ENCODE results near the gene MRGPRD.

MRGPRD gene

GRCh38 chr11:69010964-69011623 is 30.3 kb upstream of the MRGPRD start:
- TF ChIP-seq POLR2AphosphoS5 (IDR thresholded peaks at IDR 0.05; ENCODE audit: low read depth, low read length) (no peak), REST (IDR thresholded peaks at IDR 0.05; ENCODE audit: insufficient read depth in 1 of 2, low read depth in 2 of 2, low read length in 2 of 2) (no peak), SIN3A (IDR thresholded peaks at IDR 0.05; ENCODE audit: borderline replicate concordance, insufficient read depth, low read length) (no peak), TAF1 (IDR thresholded peaks at IDR 0.05; ENCODE audit: borderline replicate concordance, insufficient read depth, low read length) (no peak)

- TF ChIP-seq POLR2AphosphoS5 (IDR thresholded peaks at IDR 0.05; ENCODE audit: low read depth, low read length): no peak
- TF ChIP-seq TAF1 (IDR thresholded peaks at IDR 0.05; ENCODE audit: borderline replicate concordance, insufficient read depth, low read length): no peak
- TF ChIP-seq FOXP2 (optimal IDR thresholded peaks at IDR 0.05; ENCODE audit: borderline replicate concordance, extremely low read depth, extremely low read length, insufficient read depth): no peak
- no peak for TF ChIP-seq SIN3A (IDR thresholded peaks at IDR 0.05; ENCODE audit: borderline replicate concordance, insufficient read depth, low read length)
- no peak for TF ChIP-seq REST (IDR thresholded peaks at IDR 0.05; ENCODE audit: insufficient read depth in 1 of 2, low read depth in 2 of 2, low read length in 2 of 2)
Observed at GRCh38 chr11:69010361-69010891, 29.6 kb upstream of the MRGPRD start.

GRCh38 chr11:69009441-69010211 is 28.8 kb upstream of the MRGPRD start:
- no peak for TF ChIP-seq FOXP2 (optimal IDR thresholded peaks at IDR 0.05; ENCODE audit: borderline replicate concordance, extremely low read depth, extremely low read length, insufficient read depth)
- TF ChIP-seq POLR2AphosphoS5 (IDR thresholded peaks at IDR 0.05; ENCODE audit: low read depth, low read length): no peak
- TF ChIP-seq REST (IDR thresholded peaks at IDR 0.05; ENCODE audit: insufficient read depth in 1 of 2, low read depth in 2 of 2, low read length in 2 of 2): no peak
- no peak for TF ChIP-seq TAF1 (IDR thresholded peaks at IDR 0.05; ENCODE audit: borderline replicate concordance, insufficient read depth, low read length)

- no peak for TF ChIP-seq POLR2AphosphoS5 (IDR thresholded peaks at IDR 0.05; ENCODE audit: low read depth, low read length)
- no peak for TF ChIP-seq SIN3A (IDR thresholded peaks at IDR 0.05; ENCODE audit: borderline replicate concordance, insufficient read depth, low read length)
- no peak for TF ChIP-seq TAF1 (IDR thresholded peaks at IDR 0.05; ENCODE audit: borderline replicate concordance, insufficient read depth, low read length)
- TF ChIP-seq FOXP2 (optimal IDR thresholded peaks at IDR 0.05; ENCODE audit: borderline replicate concordance, extremely low read depth, extremely low read length, insufficient read depth): no peak
- no peak for TF ChIP-seq REST (IDR thresholded peaks at IDR 0.05; ENCODE audit: insufficient read depth in 1 of 2, low read depth in 2 of 2, low read length in 2 of 2)
Observed at GRCh38 chr11:69008737-69009440, 28.1 kb upstream of the MRGPRD start.

Data from PFSK-1 (cell line).